CD4-positive, alpha-beta T cell (primary cell): ENCODE data around the gene SV2C. TPM values are rescaled to one million over a fixed set of nuclear protein-coding genes. Genes with fewer than 3 reads are reported as not detected.

ENCODE experiments used
- ATAC-seq: fragments of 200-7000 bp; cut with Tn5 transposase; one replicate; pipeline ENCODE4 v1.10.0; 2022; ENCODE audit warnings: mild to moderate bottlenecking; ENCODE audit not compliant: poor library complexity
- CTCF ChIA-PET: fragments of 350-600 bp; sonication (Branson Sonifier 250); formaldehyde crosslinking; loops from one replicate; lab custom pipeline; 2021; ENCODE audit warnings: antibody characterized with exemption, inconsistent platforms; lab: Charles Lee
- POLR2A ChIA-PET: fragments of 350-600 bp; sonication (Branson Sonifier 250); formaldehyde crosslinking; loops from one replicate; lab custom pipeline; 2021; ENCODE audit warnings: antibody characterized with exemption, inconsistent platforms; lab: Charles Lee
- DNase-seq, 14 experiments: peaks; one replicate each; pipeline ENCODE4 v3.0.0-alpha.2; 2013 to 2020; ENCODE audit warnings: mixed read lengths in 2 of 14
- H3K27ac ChIP-seq, 2 donors: one replicate each; pipeline versions ENCODE4 v1.5.1 to v1.7.0; 2013; ENCODE audit warnings: low read length in 2 of 2, low read depth in 1 of 2, mild to moderate bottlenecking in 1 of 2
- H3K27me3 ChIP-seq, 2 experiments: 1 replicate in 1 of 2; 2 replicates in 1 of 2; pipeline versions ENCODE4 v1.6.1 to v1.7.0; 2013; ENCODE audit warnings: low read length in 2 of 2, control low read depth in 1 of 2, mild to moderate bottlenecking in 1 of 2, moderate library complexity in 1 of 2; ENCODE audit not compliant: insufficient read depth in 2 of 2, control insufficient read depth in 1 of 2
- H3K36me3 ChIP-seq: one replicate; pipeline ENCODE4 v1.6.1; 2013; ENCODE audit warnings: low read length, control low read depth; ENCODE audit not compliant: insufficient read depth
- H3K4me1 ChIP-seq: one replicate; pipeline ENCODE4 v1.6.1; 2013; ENCODE audit warnings: low read length, control low read depth; ENCODE audit not compliant: insufficient read depth
- H3K4me3 ChIP-seq: one replicate; pipeline ENCODE4 v1.5.1; 2013; ENCODE audit warnings: mild to moderate bottlenecking, low read length, moderate library complexity
- H3K9me3 ChIP-seq, 2 experiments: 1 replicate in 1 of 2; 2 replicates in 1 of 2; pipeline versions ENCODE4 v1.6.1 to v1.7.0; 2013; ENCODE audit warnings: low read length in 2 of 2, mild to moderate bottlenecking in 2 of 2, control low read depth in 1 of 2, moderate library complexity in 1 of 2; ENCODE audit not compliant: control insufficient read depth in 1 of 2, insufficient read depth in 1 of 2
- H3K27ac Mint-ChIP-seq: one replicate; pipeline ENCODE4 v1.8.0; 2020; ENCODE audit warnings: mixed read lengths
- H3K27me3 Mint-ChIP-seq: one replicate; pipeline ENCODE4 v1.8.0; 2021; ENCODE audit warnings: mixed read lengths
- H3K36me3 Mint-ChIP-seq: one replicate; pipeline ENCODE4 v1.8.0; 2021; ENCODE audit warnings: low read depth, mixed read lengths
- H3K4me1 Mint-ChIP-seq: one replicate; pipeline ENCODE4 v1.8.0; 2021; ENCODE audit warnings: low read depth, mixed read lengths
- H3K4me3 Mint-ChIP-seq: one replicate; pipeline ENCODE4 v1.8.0; 2020; ENCODE audit warnings: mild to moderate bottlenecking, mixed read lengths
- H3K9me3 Mint-ChIP-seq: one replicate; pipeline ENCODE4 v1.8.0; 2020; ENCODE audit warnings: mixed read lengths
- CTCF ChIP-seq: fragments of 200-600 bp; IDR thresholded peaks from one replicate; pipeline ENCODE4 v1.8.0; 2022; ENCODE audit warnings: antibody characterized with exemption, mild to moderate bottlenecking
- intact Hi-C, 2 experiments: fragments of 100-400 bp; cut with DNase I in 1 of 2; cut with micrococcal nuclease in 1 of 2; formaldehyde crosslinking; loops; one replicate each; pipeline versions ENCODE4 v1.15.1 to v1.9.0; 2023 to 2025; cut with DNase I, micrococcal nuclease
- total RNA-seq, 174 experiments: library from RNA in 2 of 174; stranded (reverse) in 2 of 174; gene quantifications; one replicate each; pipeline ENCODE4 v1.2.3 and lab custom pipeline; 2021 to 2026

SV2C gene
- total RNA-seq, 2 experiments from 2014 or later: 0.03 to 0.08 TPM

DNA sequence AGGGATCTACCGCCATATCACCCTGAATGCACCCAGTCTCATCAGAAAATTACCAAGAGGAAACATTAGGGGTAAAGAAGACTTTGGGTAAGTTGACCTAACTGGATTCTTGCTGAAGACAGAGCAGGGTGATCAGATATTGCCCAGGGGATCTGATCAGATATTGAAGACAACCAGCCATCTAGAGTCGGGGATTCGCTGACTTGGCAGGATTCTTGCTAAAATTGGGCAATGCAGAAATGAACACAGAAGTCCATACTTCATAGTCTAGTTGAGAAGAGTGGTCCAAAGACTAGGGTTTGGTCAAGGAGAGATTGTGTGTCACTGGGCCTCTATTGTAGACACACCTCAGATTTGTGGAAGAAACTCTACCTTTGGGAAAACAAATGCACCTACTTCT lies 107.2 kb downstream of the SV2C start:
- Histone ChIP-seq H3K36me3 (no peaks in the 10 kb centered on the region), H3K27me3 (no peaks in the 10 kb centered on the region), H3K27ac (no peak overlapping the region), H3K9me3 (no peaks in the 10 kb centered on the region), H3K4me1 (no peaks in the 10 kb centered on the region), H3K4me3 (no peak overlapping the region)
- intact Hi-C loops: no loop called here
- Mint-ChIP-seq H3K4me3 (no peak overlapping the region), H3K4me1 (no peaks in the 10 kb centered on the region), H3K36me3 (no peaks in the 10 kb centered on the region), H3K27ac (no peak overlapping the region), H3K9me3 (no peaks in the 10 kb centered on the region), H3K27me3 (no peaks in the 10 kb centered on the region)
- ChIA-PET POLR2A (no interaction called here), CTCF (no interaction called here)
- no peak for TF ChIP-seq CTCF
- DNase-seq: no peak
- ATAC-seq: no peak

GRCh38 chr5:76192837-76193236 lies 109.7 kb downstream of the SV2C start:
- H3K9me3 Mint-ChIP-seq: no peaks in the 10 kb centered on the region
- H3K27ac Mint-ChIP-seq: no peak overlapping the region
- H3K27ac ChIP-seq: no peak overlapping the region
- no peaks in the 10 kb centered on the region for H3K27me3 Mint-ChIP-seq
- no peak for TF ChIP-seq CTCF
- H3K27me3 ChIP-seq: no peaks in the 10 kb centered on the region
- ChIA-PET POLR2A (no interaction called here), CTCF (no interaction called here)
- H3K36me3 Mint-ChIP-seq: no peaks in the 10 kb centered on the region
- intact Hi-C loops: no loop called here
- H3K4me3 Mint-ChIP-seq: no peak overlapping the region
- no peaks in the 10 kb centered on the region for H3K4me1 Mint-ChIP-seq
- no peak for ATAC-seq
- no peak overlapping the region for H3K4me3 ChIP-seq
- no peak for DNase-seq
- H3K4me1 ChIP-seq: no peaks in the 10 kb centered on the region
- no peaks in the 10 kb centered on the region for H3K9me3 ChIP-seq
- no peaks in the 10 kb centered on the region for H3K36me3 ChIP-seq

DNA sequence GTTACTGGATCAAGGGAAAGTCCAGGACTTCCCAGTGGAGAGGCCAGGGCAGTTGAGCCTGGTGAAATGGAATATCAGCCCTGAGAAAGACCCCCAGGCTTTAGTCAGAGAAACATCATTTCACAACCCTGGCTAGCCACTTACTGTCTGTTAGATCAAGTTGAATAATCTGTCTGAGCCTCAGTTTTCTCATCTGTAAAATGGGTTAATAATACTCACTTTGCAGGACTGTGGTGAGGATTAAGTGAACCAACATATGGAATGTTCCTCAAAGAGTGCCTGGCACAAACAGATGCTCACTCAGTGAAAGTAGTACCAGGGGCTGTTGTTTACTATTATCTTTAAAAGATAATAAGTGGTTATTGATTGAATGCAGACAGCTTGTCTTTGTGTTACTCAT lies 110.5 kb downstream of the SV2C start:
- DNase-seq (no peak), ATAC-seq (no peak)
- no peaks in the 10 kb centered on the region for H3K36me3 Mint-ChIP-seq
- no peak overlapping the region for H3K4me3 Mint-ChIP-seq
- H3K4me3 ChIP-seq: no peak overlapping the region
- no peak for TF ChIP-seq CTCF
- ChIA-PET CTCF (no interaction called here), POLR2A (no interaction called here)
- no peaks in the 10 kb centered on the region for H3K9me3 Mint-ChIP-seq
- H3K4me1 Mint-ChIP-seq: no peaks in the 10 kb centered on the region
- no peaks in the 10 kb centered on the region for H3K27me3 ChIP-seq
- H3K9me3 ChIP-seq: no peaks in the 10 kb centered on the region
- H3K27me3 Mint-ChIP-seq: no peaks in the 10 kb centered on the region
- H3K27ac Mint-ChIP-seq: no peak overlapping the region
- no peaks in the 10 kb centered on the region for H3K36me3 ChIP-seq
- intact Hi-C loops: no loop called here
- H3K27ac ChIP-seq: no peak overlapping the region
- H3K4me1 ChIP-seq: no peaks in the 10 kb centered on the region
